ENCODE results near the gene NAXD. TPM values are rescaled to one million over a fixed set of nuclear protein-coding genes. Genes with fewer than 3 reads are reported as not detected.

NAXD gene
- total RNA-seq, 1 donor from 2014 or later = 27.9 TPM

DNA sequence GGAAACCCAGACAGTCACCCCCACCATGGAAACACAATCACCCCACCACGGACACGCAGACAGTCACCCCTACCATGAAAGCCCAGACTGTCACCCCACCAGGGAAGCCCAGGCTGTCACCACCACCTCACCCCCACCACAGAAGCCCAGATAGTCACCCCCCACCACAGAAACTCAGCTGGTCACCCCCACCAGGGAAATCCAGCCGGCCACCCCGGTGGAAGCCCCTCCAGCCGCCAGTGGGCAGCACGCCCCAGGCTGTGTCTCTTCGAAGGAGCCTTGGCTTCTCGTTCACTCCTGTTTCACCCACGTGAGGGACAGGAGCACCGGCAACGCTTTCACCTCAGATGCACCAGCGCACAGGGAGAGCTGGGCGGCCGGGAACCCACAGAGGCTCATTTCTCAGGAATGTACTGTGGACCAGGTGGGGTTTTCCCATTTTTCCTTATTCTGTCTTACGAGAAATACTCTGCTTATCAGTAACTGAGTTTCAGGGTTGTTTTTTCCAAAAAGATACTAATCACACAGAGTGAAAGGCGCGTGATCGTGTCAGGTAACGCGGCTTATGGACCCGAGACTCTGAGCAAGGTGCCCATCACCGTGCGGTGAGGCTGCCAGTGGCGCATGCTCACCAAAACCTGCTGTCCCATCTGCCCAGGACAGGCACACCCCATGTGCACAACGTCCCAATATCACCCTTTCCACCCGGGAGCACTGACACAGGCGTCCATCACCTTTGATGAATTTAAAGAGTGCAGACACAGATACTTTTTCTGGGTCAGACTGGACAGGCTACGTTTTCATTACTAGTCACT lies 62.6 kb downstream of the NAXD start:
- DNase-seq (ENCODE audit: missing footprints) = no peak
- intact Hi-C loops (cut with DNase I) = no loop called here
- ATAC-seq = no peak

DNA sequence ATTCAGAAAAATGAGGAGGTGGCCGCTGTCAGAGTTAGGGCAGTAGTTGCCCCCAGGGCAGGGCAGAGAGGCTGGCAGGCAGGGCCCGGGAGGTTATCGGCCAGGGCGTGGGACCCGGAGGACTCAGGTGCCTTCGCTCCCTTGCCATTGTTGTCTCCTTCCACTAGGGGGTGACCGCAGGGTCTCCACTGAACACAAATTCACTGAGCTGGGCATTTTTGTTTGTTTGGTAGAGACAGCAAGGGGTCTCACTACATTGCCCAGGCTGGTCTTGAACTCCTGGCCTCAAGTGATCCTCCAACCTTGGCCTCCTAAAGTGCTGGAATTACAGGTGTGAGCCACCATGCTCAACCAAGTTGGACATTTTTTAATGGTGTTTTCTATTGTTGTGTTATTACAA lies 65.5 kb downstream of the NAXD start:
- DNase-seq (ENCODE audit: missing footprints) = no peak
- intact Hi-C loops (cut with DNase I) = no loop called here
- ATAC-seq = no peak

DNA sequence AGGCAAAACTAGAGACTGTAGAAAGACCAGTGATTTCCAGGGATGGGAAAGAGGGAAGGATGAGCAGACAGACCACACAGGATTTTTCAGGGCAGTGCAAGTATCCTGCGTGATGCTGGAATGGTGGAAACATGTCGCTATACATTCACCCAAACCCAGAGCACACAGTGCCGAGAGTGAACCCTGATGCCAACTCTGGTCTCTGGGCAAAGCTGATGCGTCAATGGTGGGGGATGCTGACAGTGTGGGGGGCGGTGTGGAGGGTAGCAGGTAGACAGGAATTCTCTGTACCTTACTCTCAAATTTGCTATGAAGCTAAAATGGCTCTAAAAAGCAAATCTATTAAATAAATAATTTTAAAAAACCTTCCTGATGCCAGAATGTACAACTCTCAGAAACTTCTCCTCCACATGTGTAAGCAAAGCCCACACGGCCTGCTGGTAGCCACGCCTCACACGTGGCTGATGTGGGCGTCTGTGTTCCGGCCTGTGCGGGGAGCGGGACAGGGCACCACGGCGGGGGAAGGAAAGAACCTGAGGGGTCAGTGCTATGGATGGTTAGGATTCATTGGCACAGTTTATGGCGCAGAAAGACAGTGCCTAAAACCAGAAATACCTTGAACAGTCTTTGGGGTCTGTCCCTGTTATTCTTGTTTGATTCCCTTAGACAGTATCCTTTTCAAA lies 66.7 kb downstream of the NAXD start:
- ATAC-seq = no peak
- DNase-seq (ENCODE audit: missing footprints) = no peak
- intact Hi-C loops (cut with DNase I) = no loop called here

DNA sequence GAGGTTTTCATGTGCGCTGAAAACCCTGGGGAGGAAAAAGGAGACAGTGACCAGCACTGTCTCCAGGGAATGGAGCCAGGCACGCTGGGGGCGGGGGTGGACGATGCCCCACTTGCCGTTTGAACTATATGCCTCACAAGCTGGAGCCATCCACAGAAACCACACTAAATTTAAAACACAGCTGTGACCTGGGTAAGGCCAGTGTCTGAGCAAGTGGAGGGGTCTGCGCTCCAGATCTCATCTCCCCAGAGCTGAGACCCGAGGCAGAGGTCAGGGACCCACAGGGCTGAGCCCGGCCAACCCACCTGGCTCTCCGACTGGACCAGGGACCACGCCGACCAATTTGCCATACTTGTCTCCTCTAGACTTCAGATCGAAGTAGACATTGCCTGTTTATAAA lies 67.4 kb downstream of the NAXD start:
- intact Hi-C loops (cut with DNase I) = no loop called here
- no peak for DNase-seq (ENCODE audit: missing footprints)
- ATAC-seq = no peak

DNA sequence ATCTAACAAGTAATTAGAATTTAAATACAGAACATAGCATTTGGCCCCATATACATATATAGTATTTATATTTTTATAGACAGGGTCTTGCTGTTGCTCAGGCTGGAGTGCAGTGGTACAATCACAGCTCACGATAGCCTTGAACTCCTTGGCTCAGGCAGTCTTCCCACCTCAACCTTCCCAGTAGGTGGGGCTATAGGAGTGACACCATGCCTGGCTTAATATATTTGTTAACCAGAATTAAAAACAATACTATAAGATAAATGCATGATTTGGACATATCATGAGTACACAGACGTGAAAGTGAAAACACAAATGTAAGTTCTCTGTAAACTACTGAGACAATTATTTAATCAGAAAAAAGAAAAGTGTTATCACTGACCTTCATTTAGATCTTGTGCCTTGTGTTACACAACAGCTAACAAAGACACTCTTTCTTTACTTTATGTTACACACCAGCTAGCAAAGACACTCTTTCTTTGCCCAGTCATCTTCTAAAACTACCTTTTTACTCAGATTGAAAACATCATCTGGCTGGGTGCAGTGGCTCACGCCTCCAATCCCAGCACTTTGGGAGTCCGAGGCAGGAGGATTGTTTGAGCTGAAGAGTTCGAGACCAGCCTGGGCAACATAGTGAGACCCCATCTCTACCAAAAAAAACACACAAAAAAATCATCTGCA lies 68.0 kb downstream of the NAXD start:
- no peak for ATAC-seq
- DNase-seq (ENCODE audit: missing footprints) = no peak
- intact Hi-C loops (cut with DNase I) = no loop called here

DNA sequence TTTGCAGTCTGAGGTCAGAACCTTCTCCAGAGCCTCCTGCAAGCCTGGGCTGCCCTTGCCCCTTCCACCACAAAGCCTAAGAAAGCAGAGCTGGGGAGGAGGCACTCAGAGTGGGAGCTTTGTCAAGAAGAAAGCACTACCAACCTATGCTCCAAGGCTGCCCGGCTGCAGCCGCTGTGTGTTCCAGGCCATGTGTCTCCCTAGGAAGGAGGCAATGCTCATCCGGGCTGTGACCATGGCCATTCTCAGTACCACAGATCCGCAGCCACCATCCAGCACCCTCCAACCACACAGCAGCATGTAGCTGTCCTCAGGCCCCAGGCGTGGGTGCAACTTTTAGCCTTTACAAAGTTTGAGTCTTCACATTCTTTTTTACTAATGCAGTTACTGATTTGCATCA lies 68.6 kb downstream of the NAXD start:
- DNase-seq (ENCODE audit: missing footprints) = no peak
- intact Hi-C loops (cut with DNase I) = no loop called here
- ATAC-seq = no peak

DNA sequence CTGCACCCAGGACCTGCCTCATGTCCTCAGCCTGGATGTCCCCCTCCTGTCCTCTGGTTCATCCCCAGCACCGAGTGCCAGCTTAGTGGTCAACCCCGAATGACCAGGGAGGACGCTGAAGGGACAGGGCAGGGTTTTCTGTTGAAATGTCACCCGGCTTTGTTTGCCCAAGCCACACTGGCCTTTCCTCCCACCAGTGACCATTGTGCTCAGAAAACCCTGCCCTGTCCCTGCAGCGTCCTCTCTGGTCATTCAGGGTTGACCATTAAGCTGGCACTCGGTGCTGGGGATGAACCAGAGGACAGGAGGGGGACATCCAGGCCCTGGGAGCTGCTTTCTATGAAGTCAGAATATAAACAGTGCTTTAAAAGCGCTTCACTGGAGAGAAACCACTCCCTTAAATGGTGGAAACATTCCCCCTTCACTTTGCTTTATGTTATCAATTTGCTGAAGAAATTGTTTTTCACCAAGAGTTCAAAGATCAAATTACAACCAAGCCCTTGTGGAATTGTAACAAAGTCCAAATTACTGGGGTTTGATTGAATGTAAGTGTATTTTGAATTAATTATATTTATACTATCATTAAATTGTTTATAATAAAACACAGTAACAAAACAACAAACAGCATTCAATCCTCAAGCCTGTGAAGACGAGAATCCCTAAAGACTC lies 69.2 kb downstream of the NAXD start:
- DNase-seq (ENCODE audit: missing footprints) = no peak
- intact Hi-C loops (cut with DNase I) = no loop called here
- no peak for ATAC-seq

DNA sequence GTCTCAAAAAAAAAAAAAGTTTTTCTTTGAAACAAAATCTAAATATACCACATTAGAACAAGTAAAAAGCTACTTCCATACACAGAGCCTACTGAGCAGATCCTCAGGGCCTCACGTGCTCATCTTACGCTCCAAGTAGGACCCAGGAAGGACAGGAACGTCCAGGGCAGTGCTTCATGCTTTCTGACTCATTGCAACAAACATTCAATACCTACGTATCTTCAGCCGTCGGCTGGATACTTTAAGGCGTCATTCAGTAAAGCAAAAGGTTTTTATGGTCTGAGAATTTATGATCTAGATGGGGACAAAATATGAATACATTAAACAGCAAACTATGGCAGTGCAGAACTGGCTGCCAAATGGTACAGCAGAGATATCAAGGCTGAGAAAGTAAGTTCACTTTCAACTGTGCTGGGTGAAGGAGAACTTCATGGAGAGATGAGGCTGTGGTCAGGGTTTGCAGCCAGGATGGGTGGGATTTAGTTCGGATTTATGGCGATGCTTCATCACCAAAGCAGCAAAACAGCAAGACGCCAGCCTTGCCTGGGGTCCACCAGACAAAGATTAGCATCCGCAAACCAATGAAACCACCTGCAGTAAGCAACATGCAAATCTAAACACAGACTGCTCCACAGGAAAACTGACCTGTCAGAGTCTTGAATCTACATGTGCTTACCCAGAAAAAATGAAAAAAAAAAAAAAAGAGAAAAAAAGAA lies 70.1 kb downstream of the NAXD start:
- intact Hi-C loops (cut with DNase I) = no loop called here
- DNase-seq (ENCODE audit: missing footprints) (no peak), ATAC-seq (no peak)

DNA sequence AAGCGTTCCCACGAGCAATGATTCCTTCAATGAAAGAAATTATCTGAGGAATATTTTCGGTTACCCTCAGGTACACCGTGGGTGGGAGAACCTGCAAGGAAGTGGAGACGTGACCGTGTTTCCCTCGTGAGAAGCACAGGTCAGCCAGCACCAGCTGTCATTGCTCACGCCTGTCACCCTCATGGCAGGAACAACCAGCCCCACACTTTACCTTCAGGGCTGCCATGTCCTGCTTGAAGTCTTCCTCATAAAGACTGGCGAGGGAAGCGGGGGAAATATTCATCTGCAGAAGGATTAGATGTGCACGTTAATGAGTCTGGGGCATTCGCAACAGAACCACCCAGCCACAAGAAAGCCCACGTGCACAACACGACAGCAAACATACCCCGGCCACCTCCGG lies 72.4 kb downstream of the NAXD start:
- intact Hi-C loops (cut with DNase I) = no loop called here
- ATAC-seq (no peak), DNase-seq (ENCODE audit: missing footprints) (no peak)

DNA sequence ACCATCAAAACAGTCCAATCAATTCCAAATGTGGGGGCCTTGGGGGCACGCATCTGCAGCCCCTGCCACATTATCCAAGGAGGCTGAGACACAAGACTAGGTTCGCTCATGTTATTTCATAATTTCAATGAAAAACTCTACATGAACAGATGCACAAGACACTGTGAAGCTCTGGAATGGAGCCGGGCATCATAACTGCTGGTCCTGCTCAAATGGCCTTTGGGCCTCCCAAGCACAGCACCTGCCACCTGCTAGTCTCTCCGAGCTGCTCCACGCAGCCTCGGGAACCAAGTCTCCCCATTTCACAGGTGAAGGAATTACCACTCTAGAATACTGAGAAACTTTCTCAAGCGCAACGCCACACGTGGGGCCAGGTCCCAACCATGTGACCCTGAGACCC lies 73.7 kb downstream of the NAXD start:
- no peak for ATAC-seq
- DNase-seq (ENCODE audit: missing footprints) = no peak
- intact Hi-C loops (cut with DNase I) = no loop called here

Other genes with a start within 250 kb of the NAXD start
- 10.5 TPM for gene RAB20, start 53.8 kb upstream of the NAXD start, total RNA-seq
- 52.1 TPM for gene CARS2, start 90.6 kb downstream of the NAXD start, total RNA-seq
- 7.8 TPM for gene ING1, start 98.2 kb downstream of the NAXD start, total RNA-seq

All from Right ventricle myocardium inferior (tissue), 1 donor.